Endothelial cell of umbilical vein (primary cell): Measurements from ENCODE around the gene TNRC6B. TPM values are rescaled to one million over a fixed set of nuclear protein-coding genes. Genes with fewer than 3 reads are reported as not detected.

ENCODE experiments used
- BruUV-seq: library from RNA; stranded (reverse); fragments of 400-500 nt; replicated peaks from 2 replicates; lab custom pipeline; 2021; lab: Mats Ljungman, UMichigan
- CTCF ChIA-PET: fragments of 300-600, 350-600 bp; sonication (Branson Sonifier 250); formaldehyde crosslinking; loops from one replicate; lab custom pipeline; 2021; ENCODE audit warnings: antibody characterized with exemption, inconsistent platforms; lab: Charles Lee
- POLR2A ChIA-PET: fragments of 300-600, 350-600 bp; sonication (Branson Sonifier 250); formaldehyde crosslinking; loops from one replicate; lab custom pipeline; 2021; ENCODE audit warnings: antibody characterized with exemption, inconsistent platforms; lab: Charles Lee
- DNase-seq: peaks from one replicate; pipeline ENCODE4 v3.0.0-alpha.2; 2011; ENCODE audit warnings: low read depth, low spot score
- FAIRE-seq: peaks from 2 replicates; lab custom pipeline; 2011; peaks lifted over from hg19 to GRCh38; lab: Jason Lieb, UNC
- H2AFZ ChIP-seq: 2 replicates; pipeline ENCODE4 v1.6.0; 2012; ENCODE audit warnings: low read depth, low read length, control low read depth, inconsistent platforms
- H3K27ac ChIP-seq: 2 replicates; pipeline ENCODE4 v1.5.1; 2011; ENCODE audit warnings: low read depth, mild to moderate bottlenecking, control low read depth, low read length, moderate library complexity; ENCODE audit not compliant: insufficient read depth
- H3K27me3 ChIP-seq, 2 experiments: 2 replicates each; pipeline versions ENCODE4 v1.6.0 to v1.6.1; 2011; ENCODE audit warnings: low read length in 2 of 2, mixed read lengths in 1 of 2; ENCODE audit not compliant: control insufficient read depth in 2 of 2, insufficient read depth in 2 of 2
- H3K36me3 ChIP-seq, 2 experiments: 2 replicates in 1 of 2; 3 replicates in 1 of 2; pipeline ENCODE4 v1.5.1; 2011; ENCODE audit warnings: low read length in 2 of 2, mild to moderate bottlenecking in 1 of 2, moderate library complexity in 1 of 2; ENCODE audit not compliant: control insufficient read depth in 2 of 2, insufficient read depth in 2 of 2; ENCODE audit errors: extremely low read depth in 1 of 2
- H3K4me1 ChIP-seq: 3 replicates; pipeline ENCODE4 v1.5.1; 2011; ENCODE audit warnings: mild to moderate bottlenecking, low read length; ENCODE audit not compliant: control insufficient read depth, insufficient read depth; ENCODE audit errors: extremely low read depth
- H3K4me2 ChIP-seq: 2 replicates; pipeline ENCODE4 v1.6.1; 2011; ENCODE audit warnings: low read length, control low read depth, mixed read lengths; ENCODE audit not compliant: insufficient read depth
- H3K4me3 ChIP-seq, 3 experiments: fragments of 200-600 bp in 1 of 3; sonication (generic), shearing (Covaris generic) in 1 of 3; replicated peaks in 1 of 3; 2 replicates each; pipeline ENCODE4 v1.5.1; 2011 to 2016; ENCODE audit warnings: control low read depth in 3 of 3, low read length in 3 of 3, mild to moderate bottlenecking in 2 of 3, inconsistent platforms in 1 of 3, low read depth in 1 of 3, moderate library complexity in 1 of 3; ENCODE audit not compliant: insufficient read depth in 1 of 3
- H3K79me2 ChIP-seq: 2 replicates; pipeline ENCODE4 v1.6.0; 2012; ENCODE audit warnings: low read length, inconsistent platforms; ENCODE audit not compliant: control insufficient read depth, insufficient read depth
- H3K9ac ChIP-seq: replicated peaks from 2 replicates; pipeline ENCODE3; 2011; ENCODE audit warnings: low read length, control low read depth; ENCODE audit not compliant: insufficient read depth; ENCODE audit errors: extremely low read depth
- H3K9me1 ChIP-seq: replicated peaks from 3 replicates; pipeline ENCODE4 v1.6.0; 2011; ENCODE audit warnings: mild to moderate bottlenecking, low read length; ENCODE audit not compliant: control insufficient read depth, insufficient read depth; ENCODE audit errors: extremely low read depth
- H3K9me3 ChIP-seq: replicated peaks from 2 replicates; pipeline ENCODE4 v1.5.1; 2012; ENCODE audit warnings: low read length, inconsistent platforms; ENCODE audit not compliant: control insufficient read depth, insufficient read depth
- H4K20me1 ChIP-seq: replicated peaks from 2 replicates; pipeline ENCODE3; 2011; ENCODE audit warnings: mild to moderate bottlenecking, low read length; ENCODE audit not compliant: control insufficient read depth, insufficient read depth; ENCODE audit errors: extremely low read depth
- EZH2 ChIP-seq: IDR thresholded peaks from 2 replicates; pipeline ENCODE4 v1.6.1; 2012; ENCODE audit warnings: borderline replicate concordance, low read depth, mild to moderate bottlenecking, moderate library complexity, low read length, inconsistent platforms; ENCODE audit not compliant: severe bottlenecking
- FOS ChIP-seq: IDR thresholded peaks from 2 replicates; pipeline ENCODE4 v1.6.1; 2011; ENCODE audit warnings: mild to moderate bottlenecking, low read length, moderate library complexity, borderline replicate concordance; ENCODE audit not compliant: insufficient read depth
- JUN ChIP-seq: IDR thresholded peaks from 2 replicates; pipeline ENCODE4 v1.6.1; 2011; ENCODE audit warnings: borderline replicate concordance, low read depth; ENCODE audit not compliant: insufficient read length, insufficient read depth
- MYC ChIP-seq: IDR thresholded peaks from one replicate; pipeline ENCODE4 v1.6.1; 2011; ENCODE audit warnings: mild to moderate bottlenecking, low read depth, low read length
- POLR2A ChIP-seq: IDR thresholded peaks from 2 replicates; pipeline ENCODE4 v1.6.1; 2012; ENCODE audit warnings: low read depth, mild to moderate bottlenecking, control low read depth, low read length
- dilution Hi-C: fragments of 300-500 bp; cut with MboI; formaldehyde crosslinking; loops from one replicate; pipeline ENCODE4 v1.15.0; 2019; ENCODE audit warnings: low sequenced_read_pairs; ENCODE audit not compliant: extremely low pct_ligation_motif_present
- intact Hi-C: fragments of 100-400 bp; cut with micrococcal nuclease; formaldehyde crosslinking; loops from one replicate; pipeline ENCODE4 v1.10.0; 2022
- polyA plus RNA-seq, 4 experiments: library from polyadenylated mRNA; depleted of rRNA in 3 of 4; stranded (reverse) in 3 of 4; unstranded in 1 of 4; fragments of >200 nt; gene quantifications; 2 replicates each; pipeline versions ENCODE4 v1.2.1 to v1.2.3, GENCODE V29; 2011 to 2012; ENCODE audit warnings: missing spikeins in 1 of 4
- total RNA-seq: library from RNA; stranded (reverse); gene quantifications from 2 replicates; pipeline ENCODE4 v1.2.3, GENCODE V29; 2021

TNRC6B gene
- total and polyA plus RNA-seq, 2 donors (not counting 3 experiments of a cell fraction or from before 2014, with no cell fraction given), result 10.6 to 37.2 TPM

DNA sequence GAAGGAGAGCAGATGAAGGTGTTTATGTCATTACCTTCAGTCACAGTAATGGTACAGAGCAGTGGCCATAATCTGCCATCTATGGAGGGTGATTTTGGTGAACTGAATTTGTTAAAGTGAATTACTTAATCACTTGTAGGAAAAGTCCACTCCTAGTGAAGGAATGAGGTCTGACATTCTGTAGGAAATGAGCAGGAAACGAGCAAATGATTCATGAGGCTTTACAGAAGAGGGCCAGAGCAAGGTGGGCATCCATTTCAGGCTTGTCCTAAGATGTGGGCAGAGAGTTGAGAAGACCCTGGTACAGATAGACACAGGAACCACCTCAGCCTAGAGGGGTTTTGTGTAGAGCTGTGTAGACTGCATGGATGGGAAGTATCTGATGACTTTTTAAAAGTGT is 186.7 kb downstream of the TNRC6B start:
- CTCF ChIA-PET, result no interaction called here
- H3K9ac ChIP-seq, result no peak overlapping the region
- TF ChIP-seq EZH2 (no peak), POLR2A (no peak), JUN (no peak), FOS (peak; percentile 21), MYC (no peak)
- intact Hi-C loops, result no loop called here
- no peaks in the 10 kb centered on the region for H3K9me1 ChIP-seq
- POLR2A ChIA-PET, result no interaction called here
- peaks cover 10% of the 10 kb centered on the region for H3K4me1 ChIP-seq
- dilution Hi-C loops, result no loop called here
- H2AFZ ChIP-seq, result no peak overlapping the region
- no peak overlapping the region for H3K4me3 ChIP-seq
- H3K27ac ChIP-seq, result peak overlapping the region; percentile 3
- H3K27me3 ChIP-seq, result no peaks in the 10 kb centered on the region
- H3K36me3 ChIP-seq, result peaks cover 28 to 40% of the 10 kb centered on the region in 2 experiments
- no TSS peak for BruUV-seq
- no peak overlapping the region for H3K4me2 ChIP-seq
- H4K20me1 ChIP-seq, result no peaks in the 10 kb centered on the region
- FAIRE-seq, result peak; percentile 80
- no peaks in the 10 kb centered on the region for H3K79me2 ChIP-seq
- no peaks in the 10 kb centered on the region for H3K9me3 ChIP-seq
- DNase-seq, result peak; percentile 31

DNA sequence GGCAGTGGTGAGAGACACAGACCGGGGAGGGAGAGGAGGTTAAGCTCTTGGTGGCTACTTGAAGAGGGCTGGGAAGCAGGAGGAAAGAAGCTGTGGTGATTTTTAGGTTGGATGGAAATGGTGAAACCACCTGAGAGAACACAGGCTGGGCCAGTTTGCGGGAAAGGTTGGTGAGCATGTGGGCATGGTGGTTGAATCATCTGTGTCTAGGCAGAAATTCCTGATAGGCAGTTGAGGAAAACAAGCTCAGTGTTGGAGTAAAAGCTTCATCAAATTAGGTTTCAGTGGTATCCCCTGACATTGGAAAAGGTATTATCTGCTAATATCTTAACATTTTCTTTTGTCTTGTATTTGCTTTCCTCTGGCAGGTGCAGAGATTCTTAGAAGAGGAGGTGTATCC is 188.3 kb downstream of the TNRC6B start:
- Histone ChIP-seq H3K27me3 (no peaks in the 10 kb centered on the region), H3K4me3 (no peak overlapping the region), H3K79me2 (peaks cover 5% of the 10 kb centered on the region), H3K4me1 (peaks cover 11% of the 10 kb centered on the region), H3K4me2 (no peak overlapping the region), H3K36me3 (peaks cover 25 to 32% of the 10 kb centered on the region in 2 experiments), H3K27ac (no peak overlapping the region), H4K20me1 (no peaks in the 10 kb centered on the region), H3K9me1 (no peaks in the 10 kb centered on the region), H2AFZ (no peak overlapping the region), H3K9me3 (no peaks in the 10 kb centered on the region), H3K9ac (no peak overlapping the region)
- no peak for TF ChIP-seq EZH2
- TF ChIP-seq FOS, result no peak
- CTCF ChIA-PET, result no interaction called here
- FAIRE-seq (no peak), DNase-seq (no peak)
- POLR2A ChIA-PET, result no interaction called here
- intact Hi-C loops, result no loop called here
- dilution Hi-C loops, result no loop called here
- no TSS peak for BruUV-seq
